AML-193 (cell line): ENCODE data around the gene MAP4K3.

Experiments
- DNase-seq, 2 experiments: peaks; one replicate each; lab custom pipeline; 2025; lab: John Stamatoyannopoulos, UW

The MAP4K3 gene

GRCh38 chr2:39243469-39244123, 193.5 kb downstream of the MAP4K3 start, which contains the start of gene CDKL4:
Gene CDKL4, minus strand, starts transcription at chr2:39243970.
- DNase-seq: no peak

GRCh38 chr2:39241588-39241987, 195.5 kb downstream of the MAP4K3 start:
- DNase-seq: no peak

- no peak for DNase-seq
Measured at GRCh38 chr2:39240758-39241157, 196.3 kb downstream of the MAP4K3 start.

GRCh38 chr2:39234754-39235153, 202.3 kb downstream of the MAP4K3 start:
- DNase-seq: peak in 1 of 2 experiments; percentile 6

- DNase-seq: no peak
Measured at GRCh38 chr2:39232141-39232540, 204.9 kb downstream of the MAP4K3 start.

- DNase-seq: peak; percentile 28 to 65
Measured at GRCh38 chr2:39228413-39229209, 208.5 kb downstream of the MAP4K3 start.

- DNase-seq: peak; percentile 72 to 86
Measured at GRCh38 chr2:39227628-39228412, 209.3 kb downstream of the MAP4K3 start.

- no peak for DNase-seq
Measured at GRCh38 chr2:39225567-39225966, 211.5 kb downstream of the MAP4K3 start.

- DNase-seq: no peak
Measured at GRCh38 chr2:39223909-39224308, 213.2 kb downstream of the MAP4K3 start.

- DNase-seq: no peak
Measured at GRCh38 chr2:39221459-39221858, 215.6 kb downstream of the MAP4K3 start.

- DNase-seq: no peak
Measured at GRCh38 chr2:39220136-39220535, 216.9 kb downstream of the MAP4K3 start.

GRCh38 chr2:39218391-39218790, 218.7 kb downstream of the MAP4K3 start:
- DNase-seq: no peak

- DNase-seq: peak; percentile 5 to 35
Measured at GRCh38 chr2:39217192-39217550, 219.9 kb downstream of the MAP4K3 start.

GRCh38 chr2:39216346-39217191, 220.5 kb downstream of the MAP4K3 start:
- DNase-seq: peak in 1 of 2 experiments; percentile 30

GRCh38 chr2:39215545-39215944, 221.5 kb downstream of the MAP4K3 start:
- no peak for DNase-seq

GRCh38 chr2:39213015-39213414, 224.1 kb downstream of the MAP4K3 start:
- no peak for DNase-seq

GRCh38 chr2:39210846-39211245, 226.2 kb downstream of the MAP4K3 start:
- DNase-seq: no peak

- DNase-seq: no peak
Measured at GRCh38 chr2:39203382-39203781, 233.7 kb downstream of the MAP4K3 start.

- no peak for DNase-seq
Measured at GRCh38 chr2:39202639-39203369, 234.3 kb downstream of the MAP4K3 start.
